ENCODE data around the gene SPATA20. TPM values are rescaled to one million over a fixed set of nuclear protein-coding genes. Genes with fewer than 3 reads are reported as not detected.

Gene SPATA20
- total and polyA plus RNA-seq, 2 of the 13 experiments (the other 11 are each of a cell fraction or from before 2014, with no cell fraction given), result 36.1 to 64.8 TPM

GRCh38 chr17:50538549-50539410 lies 8.2 kb upstream of the SPATA20 start (continued):
- no peak for TF ChIP-seq MTA1 (CRISPR knock-in tag; IDR thresholded peaks at IDR 0.05; ENCODE audit: borderline replicate concordance)
- no peak for TF ChIP-seq ATRX (CRISPR knock-in tag; IDR thresholded peaks at IDR 0.05; ENCODE audit: borderline replicate concordance)
- TF ChIP-seq HES4 (CRISPR knock-in tag; IDR thresholded peaks at IDR 0.05; ENCODE audit: borderline replicate concordance), result no peak; the same call in 1 of the 2 replicates
- 0 out of 2 replicates have a peak, but pooled peaks have one; percentile 37 for TF ChIP-seq ZNF253 (CRISPR knock-in tag; IDR thresholded peaks at IDR 0.05; ENCODE audit: borderline replicate concordance)
- no peak; the same call in 1 of the 2 replicates for TF ChIP-seq GATAD2A (CRISPR knock-in tag; IDR thresholded peaks at IDR 0.05)
- no peak for TF ChIP-seq MIER3 (CRISPR knock-in tag; IDR thresholded peaks at IDR 0.05; ENCODE audit: borderline replicate concordance)
- TF ChIP-seq, protein P1, sequence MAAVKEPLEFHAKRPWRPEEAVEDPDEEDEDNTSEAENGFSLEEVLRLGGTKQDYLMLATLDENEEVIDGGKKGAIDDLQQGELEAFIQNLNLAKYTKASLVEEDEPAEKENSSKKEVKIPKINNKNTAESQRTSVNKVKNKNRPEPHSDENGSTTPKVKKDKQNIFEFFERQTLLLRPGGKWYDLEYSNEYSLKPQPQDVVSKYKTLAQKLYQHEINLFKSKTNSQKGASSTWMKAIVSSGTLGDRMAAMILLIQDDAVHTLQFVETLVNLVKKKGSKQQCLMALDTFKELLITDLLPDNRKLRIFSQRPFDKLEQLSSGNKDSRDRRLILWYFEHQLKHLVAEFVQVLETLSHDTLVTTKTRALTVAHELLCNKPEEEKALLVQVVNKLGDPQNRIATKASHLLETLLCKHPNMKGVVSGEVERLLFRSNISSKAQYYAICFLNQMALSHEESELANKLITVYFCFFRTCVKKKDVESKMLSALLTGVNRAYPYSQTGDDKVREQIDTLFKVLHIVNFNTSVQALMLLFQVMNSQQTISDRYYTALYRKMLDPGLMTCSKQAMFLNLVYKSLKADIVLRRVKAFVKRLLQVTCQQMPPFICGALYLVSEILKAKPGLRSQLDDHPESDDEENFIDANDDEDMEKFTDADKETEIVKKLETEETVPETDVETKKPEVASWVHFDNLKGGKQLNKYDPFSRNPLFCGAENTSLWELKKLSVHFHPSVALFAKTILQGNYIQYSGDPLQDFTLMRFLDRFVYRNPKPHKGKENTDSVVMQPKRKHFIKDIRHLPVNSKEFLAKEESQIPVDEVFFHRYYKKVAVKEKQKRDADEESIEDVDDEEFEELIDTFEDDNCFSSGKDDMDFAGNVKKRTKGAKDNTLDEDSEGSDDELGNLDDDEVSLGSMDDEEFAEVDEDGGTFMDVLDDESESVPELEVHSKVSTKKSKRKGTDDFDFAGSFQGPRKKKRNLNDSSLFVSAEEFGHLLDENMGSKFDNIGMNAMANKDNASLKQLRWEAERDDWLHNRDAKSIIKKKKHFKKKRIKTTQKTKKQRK (IDR thresholded peaks at IDR 0.05; ENCODE audit: low read length), result no peak
- no peak for TF ChIP-seq ZNF777 (CRISPR knock-in tag; IDR thresholded peaks at IDR 0.05)
- no peak for TF ChIP-seq MTERF4 (CRISPR knock-in tag; IDR thresholded peaks at IDR 0.05)
- no peak for TF ChIP-seq MYNN (CRISPR knock-in tag; IDR thresholded peaks at IDR 0.05; ENCODE audit: low read depth)
- no peak for TF ChIP-seq ZFP36 (IDR thresholded peaks at IDR 0.05; ENCODE audit: borderline replicate concordance, low read depth, low read length, partially characterized antibody)
- no peak for TF ChIP-seq CSRNP1 (CRISPR knock-in tag; IDR thresholded peaks at IDR 0.05)
- TF ChIP-seq ETS1 (CRISPR knock-in tag; IDR thresholded peaks at IDR 0.05), result no peak
- no peak for TF ChIP-seq ONECUT2 (CRISPR knock-in tag; IDR thresholded peaks at IDR 0.05)
- TF ChIP-seq SMAD9 (CRISPR knock-in tag; IDR thresholded peaks at IDR 0.05), result no peak
- no peak for TF ChIP-seq ZNF326 (CRISPR knock-in tag; IDR thresholded peaks at IDR 0.05; ENCODE audit: borderline replicate concordance)
- TF ChIP-seq MTA3 (CRISPR knock-in tag; IDR thresholded peaks at IDR 0.05), result no peak
- TF ChIP-seq FOXO1 (CRISPR knock-in tag; IDR thresholded peaks at IDR 0.05), result no peak
- no peak for TF ChIP-seq ZNF317 (CRISPR knock-in tag; IDR thresholded peaks at IDR 0.05)
- peak; percentile 19; the same call in 1 of the 2 replicates for TF ChIP-seq RAD21 (CRISPR knock-in tag; IDR thresholded peaks at IDR 0.05)
- TF ChIP-seq TRAFD1 (CRISPR knock-in tag; IDR thresholded peaks at IDR 0.05; ENCODE audit: borderline replicate concordance), result peak; percentile 86

Data from HepG2 (cell line).